PFSK-1 (cell line): ENCODE data around the gene RBMS3.

Source experiments
- SIN3A ChIP-seq: IDR thresholded peaks from 2 replicates; pipeline ENCODE4 v1.6.1; 2012; ENCODE audit warnings: mild to moderate bottlenecking, low read length, moderate library complexity, borderline replicate concordance; ENCODE audit not compliant: insufficient read depth
- TF ChIP-seq, protein P1 (sequence below), 2 experiments: IDR thresholded peaks; 2 replicates each; pipeline versions ENCODE4 v1.6.1 to v1.8.0; 2011 to 2012; ENCODE audit warnings: low read depth in 2 of 2, low read length in 2 of 2, control low read depth in 1 of 2, inconsistent platforms in 1 of 2, mild to moderate bottlenecking in 1 of 2, moderate library complexity in 1 of 2; ENCODE audit not compliant: insufficient read depth in 1 of 2

DNA sequence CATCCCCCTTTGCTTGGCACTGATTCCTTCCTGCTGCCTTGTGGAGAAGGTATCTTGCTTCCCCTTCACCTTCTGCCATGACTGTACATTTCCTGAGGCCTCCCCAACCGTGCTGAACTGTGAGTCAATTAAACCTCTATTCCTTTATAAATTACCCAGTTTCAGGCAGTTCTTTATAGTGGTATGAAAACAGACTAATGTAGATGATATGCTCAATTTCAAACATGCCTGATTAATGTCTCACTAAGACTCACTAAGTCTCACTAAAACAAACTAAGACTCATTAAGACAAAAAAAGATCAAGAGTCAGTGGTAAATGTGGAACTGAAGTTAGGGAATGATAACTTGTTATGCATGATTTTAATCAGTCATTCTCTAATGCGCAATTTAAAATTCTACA, 606.6 kb downstream of the RBMS3 start:
- TF ChIP-seq SIN3A, result no peak
- TF ChIP-seq, protein P1, sequence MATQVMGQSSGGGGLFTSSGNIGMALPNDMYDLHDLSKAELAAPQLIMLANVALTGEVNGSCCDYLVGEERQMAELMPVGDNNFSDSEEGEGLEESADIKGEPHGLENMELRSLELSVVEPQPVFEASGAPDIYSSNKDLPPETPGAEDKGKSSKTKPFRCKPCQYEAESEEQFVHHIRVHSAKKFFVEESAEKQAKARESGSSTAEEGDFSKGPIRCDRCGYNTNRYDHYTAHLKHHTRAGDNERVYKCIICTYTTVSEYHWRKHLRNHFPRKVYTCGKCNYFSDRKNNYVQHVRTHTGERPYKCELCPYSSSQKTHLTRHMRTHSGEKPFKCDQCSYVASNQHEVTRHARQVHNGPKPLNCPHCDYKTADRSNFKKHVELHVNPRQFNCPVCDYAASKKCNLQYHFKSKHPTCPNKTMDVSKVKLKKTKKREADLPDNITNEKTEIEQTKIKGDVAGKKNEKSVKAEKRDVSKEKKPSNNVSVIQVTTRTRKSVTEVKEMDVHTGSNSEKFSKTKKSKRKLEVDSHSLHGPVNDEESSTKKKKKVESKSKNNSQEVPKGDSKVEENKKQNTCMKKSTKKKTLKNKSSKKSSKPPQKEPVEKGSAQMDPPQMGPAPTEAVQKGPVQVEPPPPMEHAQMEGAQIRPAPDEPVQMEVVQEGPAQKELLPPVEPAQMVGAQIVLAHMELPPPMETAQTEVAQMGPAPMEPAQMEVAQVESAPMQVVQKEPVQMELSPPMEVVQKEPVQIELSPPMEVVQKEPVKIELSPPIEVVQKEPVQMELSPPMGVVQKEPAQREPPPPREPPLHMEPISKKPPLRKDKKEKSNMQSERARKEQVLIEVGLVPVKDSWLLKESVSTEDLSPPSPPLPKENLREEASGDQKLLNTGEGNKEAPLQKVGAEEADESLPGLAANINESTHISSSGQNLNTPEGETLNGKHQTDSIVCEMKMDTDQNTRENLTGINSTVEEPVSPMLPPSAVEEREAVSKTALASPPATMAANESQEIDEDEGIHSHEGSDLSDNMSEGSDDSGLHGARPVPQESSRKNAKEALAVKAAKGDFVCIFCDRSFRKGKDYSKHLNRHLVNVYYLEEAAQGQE (IDR thresholded peaks at IDR 0.05; ENCODE audit: insufficient read depth in 1 of 2, low read depth in 2 of 2, low read length in 2 of 2), result no peak
